BLaER1 (cell line): ENCODE measurements around the gene AFG3L2.
A peak's percentile ranks its signal among the peaks of the same experiment; 100 is the strongest.

ENCODE experiments used
- H3K27ac ChIP-seq: shearing (Covaris generic); formaldehyde crosslinking; 2 replicates; pipeline ENCODE4 v1.8.1; 2022
- H3K27me3 ChIP-seq: shearing (Covaris generic); formaldehyde crosslinking; 2 replicates; pipeline ENCODE4 v1.8.1; 2022
- H3K36me3 ChIP-seq: shearing (Covaris generic); formaldehyde crosslinking; 2 replicates; pipeline ENCODE4 v1.8.1; 2022
- H3K4me1 ChIP-seq: shearing (Covaris generic); formaldehyde crosslinking; 2 replicates; pipeline ENCODE4 v1.8.1; 2022
- H3K4me2 ChIP-seq: shearing (Covaris generic); formaldehyde crosslinking; 2 replicates; pipeline ENCODE4 v1.8.1; 2022
- H3K4me3 ChIP-seq: shearing (Covaris generic); formaldehyde crosslinking; 2 replicates; pipeline ENCODE4 v1.8.1; 2022
- H3K9ac ChIP-seq: shearing (Covaris generic); formaldehyde crosslinking; 2 replicates; pipeline ENCODE4 v1.8.1; 2022
- H3K9me3 ChIP-seq: shearing (Covaris generic); formaldehyde crosslinking; 2 replicates; pipeline ENCODE4 v1.8.1; 2022
- H4K20me1 ChIP-seq: shearing (Covaris generic); formaldehyde crosslinking; 2 replicates; pipeline ENCODE4 v1.8.1; 2022
- Cebpa-rat ChIP-seq: shearing (Covaris generic); IDR thresholded peaks from 2 replicates; pipeline ENCODE4 v1.8.1; 2022

Gene AFG3L2

DNA sequence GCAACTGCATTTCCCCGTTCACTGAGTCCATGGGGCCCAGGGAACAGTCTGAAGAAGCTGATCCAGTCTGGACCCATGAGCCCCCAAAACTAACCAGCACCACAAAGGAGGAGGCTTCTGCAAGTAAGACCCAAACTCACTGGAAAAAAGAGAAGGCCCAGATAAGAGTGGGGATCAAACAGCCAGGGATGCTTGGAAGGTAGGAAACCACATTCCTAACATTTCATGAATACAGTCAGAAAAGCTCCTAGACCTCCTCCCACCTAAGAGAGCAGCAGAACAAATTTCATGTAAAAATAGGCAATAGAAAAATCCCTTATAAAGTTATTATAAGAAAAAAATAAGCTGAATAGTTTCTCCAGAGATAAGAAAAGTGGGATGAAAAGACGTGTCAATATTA, 38.6 kb downstream of the AFG3L2 start:
- H3K9me3 ChIP-seq = no peaks in the 10 kb centered on the region
- no peak overlapping the region for H3K27ac ChIP-seq
- no peaks in the 10 kb centered on the region for H3K27me3 ChIP-seq
- H4K20me1 ChIP-seq = 0 out of 2 replicates have a peak, but pooled peaks cover 19% of the 10 kb centered on the region
- H3K9ac ChIP-seq = no peak overlapping the region
- H3K4me1 ChIP-seq = no peaks in the 10 kb centered on the region
- TF ChIP-seq Cebpa-rat = no peak
- H3K4me2 ChIP-seq = no peak overlapping the region
- H3K36me3 ChIP-seq = peaks cover 98% of the 10 kb centered on the region
- H3K4me3 ChIP-seq = no peak overlapping the region

DNA sequence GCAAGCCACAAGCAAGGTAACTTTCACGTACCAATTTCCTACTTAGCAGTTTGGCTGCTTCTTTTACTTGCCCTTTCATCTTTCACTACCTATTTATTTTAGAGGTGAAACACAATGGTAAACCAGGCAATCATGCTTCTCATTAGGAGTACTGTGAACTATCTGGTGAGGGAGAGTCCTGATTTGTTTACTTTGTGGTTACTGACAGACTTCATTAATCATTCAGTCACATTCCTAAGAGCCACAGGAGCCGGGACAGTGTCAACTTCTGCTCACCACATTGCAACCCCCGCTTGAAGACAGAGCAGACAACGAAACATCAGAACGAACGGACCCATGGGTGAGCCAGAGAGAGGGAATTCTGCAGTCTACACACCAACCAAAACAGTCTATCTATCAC, 40.1 kb downstream of the AFG3L2 start:
- no peaks in the 10 kb centered on the region for H3K4me1 ChIP-seq
- H3K27ac ChIP-seq = no peak overlapping the region
- H3K4me2 ChIP-seq = no peak overlapping the region

DNA sequence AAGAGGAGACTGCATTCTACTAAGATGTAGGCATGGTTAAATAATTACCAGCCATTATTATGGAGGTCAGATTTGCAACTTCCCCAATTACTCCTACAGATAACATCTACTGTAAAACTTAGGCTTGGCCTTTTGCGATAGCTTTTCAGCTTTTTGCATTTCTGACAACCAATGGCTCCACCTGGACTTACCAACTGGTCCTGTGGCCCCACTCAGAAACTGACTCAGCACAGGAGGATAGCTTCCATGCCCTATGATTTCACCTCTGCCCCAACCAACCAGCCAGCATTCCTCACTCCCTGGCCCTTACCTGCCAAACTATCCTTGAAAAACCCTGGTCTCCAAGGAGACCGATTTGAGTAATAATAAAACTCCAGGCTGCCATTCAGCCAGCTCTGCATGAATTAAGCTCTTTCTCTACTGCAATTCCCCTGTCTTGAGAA, 40.8 kb downstream of the AFG3L2 start:
- H3K4me1 ChIP-seq = no peaks in the 10 kb centered on the region
- H4K20me1 ChIP-seq = peaks cover 21% of the 10 kb centered on the region; the same call in 1 of the 2 replicates
- no peak overlapping the region for H3K4me2 ChIP-seq
- no peaks in the 10 kb centered on the region for H3K9me3 ChIP-seq
- H3K4me3 ChIP-seq = no peak overlapping the region
- no peak overlapping the region for H3K27ac ChIP-seq
- H3K36me3 ChIP-seq = peaks cover 87% of the 10 kb centered on the region
- no peak overlapping the region for H3K9ac ChIP-seq
- TF ChIP-seq Cebpa-rat = no peak
- H3K27me3 ChIP-seq = no peaks in the 10 kb centered on the region

More for the DNA sequence above, 40.1 kb downstream of the AFG3L2 start:
- no peak overlapping the region for H3K9ac ChIP-seq
- no peak for TF ChIP-seq Cebpa-rat
- H3K9me3 ChIP-seq = no peaks in the 10 kb centered on the region
- H4K20me1 ChIP-seq = 0 out of 2 replicates have a peak, but pooled peaks cover 19% of the 10 kb centered on the region
- H3K27me3 ChIP-seq = no peaks in the 10 kb centered on the region
- H3K4me3 ChIP-seq = no peak overlapping the region
- H3K36me3 ChIP-seq = peaks cover 89% of the 10 kb centered on the region

DNA sequence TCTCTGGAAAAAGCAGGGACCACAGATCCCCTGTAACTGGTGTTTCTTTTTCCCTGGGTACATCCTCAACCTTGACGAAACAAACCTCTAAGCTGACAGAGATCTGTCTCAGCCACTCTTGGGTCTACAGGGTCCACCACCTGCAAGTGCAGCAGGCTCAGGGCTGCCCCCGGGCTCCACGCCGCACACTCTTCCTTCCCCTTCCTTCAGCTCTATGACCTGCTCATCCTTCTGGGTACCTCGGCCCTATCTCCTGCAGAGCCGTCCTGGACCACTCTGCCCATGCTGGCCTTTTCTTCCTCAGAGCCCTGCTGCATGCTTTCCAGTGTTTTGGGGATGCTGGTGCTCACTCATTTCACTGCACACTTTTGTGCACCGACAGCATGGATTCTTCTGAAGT, 41.5 kb downstream of the AFG3L2 start:
- no peak overlapping the region for H3K27ac ChIP-seq
- no peak for TF ChIP-seq Cebpa-rat
- no peak overlapping the region for H3K4me2 ChIP-seq
- H3K9ac ChIP-seq = no peak overlapping the region
- H4K20me1 ChIP-seq = peaks cover 27% of the 10 kb centered on the region; the same call in 1 of the 2 replicates
- H3K27me3 ChIP-seq = no peaks in the 10 kb centered on the region
- H3K4me3 ChIP-seq = no peak overlapping the region
- H3K36me3 ChIP-seq = peaks cover 87% of the 10 kb centered on the region
- no peaks in the 10 kb centered on the region for H3K9me3 ChIP-seq
- H3K4me1 ChIP-seq = no peaks in the 10 kb centered on the region

DNA sequence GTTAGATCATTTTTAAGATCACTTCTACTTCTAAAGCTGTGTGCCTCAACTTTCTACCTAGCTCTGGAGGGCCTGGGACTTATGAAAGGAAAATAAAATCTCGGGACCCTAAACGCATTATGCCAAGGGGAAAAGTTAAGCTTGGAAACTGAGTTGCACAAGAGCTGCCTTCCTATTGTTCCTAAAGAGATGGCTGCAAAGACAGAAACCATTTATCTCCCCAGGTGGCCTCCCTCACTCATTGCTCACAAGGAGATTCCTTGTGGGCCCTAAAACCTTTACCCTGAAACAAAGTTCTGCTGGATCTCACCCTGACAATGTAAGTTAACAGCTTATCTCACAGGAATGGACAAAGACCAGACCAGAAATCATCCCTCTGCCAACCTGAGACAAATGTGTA, 42.2 kb downstream of the AFG3L2 start:
- H3K36me3 ChIP-seq = peaks cover 87% of the 10 kb centered on the region
- no peak overlapping the region for H3K9ac ChIP-seq
- H3K27me3 ChIP-seq = no peaks in the 10 kb centered on the region

DNA sequence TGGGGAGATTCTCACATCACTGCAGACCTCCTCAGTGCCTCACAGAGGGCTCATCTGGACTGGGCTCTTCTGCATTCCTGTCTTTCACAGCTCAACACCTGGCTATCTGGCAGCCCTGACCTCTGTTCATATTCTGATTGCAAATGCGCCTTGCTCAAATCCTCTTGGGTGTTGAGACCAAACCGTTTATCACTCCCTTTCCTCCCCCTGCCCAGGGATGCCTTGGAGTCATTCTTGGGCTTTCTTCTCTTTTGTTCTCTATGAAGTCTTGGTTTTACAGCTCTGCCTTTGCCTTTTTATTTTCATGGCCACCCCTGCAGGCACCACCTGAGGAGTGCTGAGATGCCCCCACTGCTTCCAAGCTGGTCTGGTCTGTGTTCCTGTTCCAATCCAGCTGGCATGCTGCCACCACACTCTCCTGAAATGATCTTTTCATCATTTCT, 42.6 kb downstream of the AFG3L2 start:
- Histone ChIP-seq H3K9me3 (no peaks in the 10 kb centered on the region), H3K4me2 (no peak overlapping the region), H3K36me3 (peaks cover 88% of the 10 kb centered on the region), H3K4me1 (no peaks in the 10 kb centered on the region), H3K27ac (no peak overlapping the region), H4K20me1 (peaks cover 38% of the 10 kb centered on the region; the same call in 1 of the 2 replicates), H3K4me3 (no peak overlapping the region), H3K9ac (no peak overlapping the region), H3K27me3 (no peaks in the 10 kb centered on the region)
- TF ChIP-seq Cebpa-rat = no peak

More for the DNA sequence above, 42.2 kb downstream of the AFG3L2 start:
- no peak overlapping the region for H3K4me3 ChIP-seq
- no peaks in the 10 kb centered on the region for H3K4me1 ChIP-seq
- TF ChIP-seq Cebpa-rat = no peak
- H3K27ac ChIP-seq = no peak overlapping the region
- H3K4me2 ChIP-seq = no peak overlapping the region
- H3K9me3 ChIP-seq = no peaks in the 10 kb centered on the region
- H4K20me1 ChIP-seq = peaks cover 33% of the 10 kb centered on the region; the same call in 1 of the 2 replicates

DNA sequence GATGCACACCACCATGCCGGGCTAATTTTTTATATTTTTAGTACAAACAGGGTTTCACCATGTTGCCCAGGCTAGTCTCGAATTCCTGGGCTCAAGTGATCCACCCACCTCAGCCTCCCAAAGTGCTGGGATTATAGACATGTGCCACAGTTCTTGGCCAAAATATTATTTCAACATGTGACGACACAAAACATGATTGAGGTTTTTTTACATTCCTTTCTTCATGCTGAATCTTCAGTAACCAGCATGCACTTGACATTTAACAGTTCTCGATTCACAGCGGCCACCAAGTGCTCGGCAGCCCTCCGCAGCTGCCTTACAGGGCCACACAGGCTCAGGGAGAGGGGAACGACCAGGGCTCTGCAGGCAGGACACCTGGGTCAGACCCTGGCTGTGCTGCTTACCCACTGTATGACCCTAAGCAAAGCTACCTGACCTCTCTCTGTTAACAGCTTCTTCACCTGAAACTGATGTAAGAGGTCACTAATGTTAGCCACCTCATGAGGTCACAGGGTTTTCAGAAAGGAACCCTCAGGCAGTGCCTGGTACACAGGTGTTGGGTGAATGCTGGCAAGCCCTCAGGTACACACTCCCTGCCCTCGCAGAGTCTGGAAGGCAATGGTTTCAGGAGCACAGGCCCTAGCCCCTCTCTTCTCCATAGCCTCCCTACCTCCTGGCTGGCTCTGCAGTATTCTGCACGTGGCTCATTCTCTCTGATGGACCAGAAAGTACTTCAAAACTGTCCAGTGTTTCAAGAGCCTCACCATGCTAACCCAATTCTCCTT, 43.3 kb downstream of the AFG3L2 start:
- Histone ChIP-seq H3K9ac (no peak overlapping the region), H4K20me1 (peaks cover 44% of the 10 kb centered on the region; the same call in 1 of the 2 replicates), H3K4me2 (no peak overlapping the region), H3K27me3 (no peaks in the 10 kb centered on the region), H3K9me3 (no peaks in the 10 kb centered on the region), H3K27ac (no peak overlapping the region), H3K4me3 (no peak overlapping the region), H3K36me3 (peaks cover 87% of the 10 kb centered on the region), H3K4me1 (no peaks in the 10 kb centered on the region)
- no peak for TF ChIP-seq Cebpa-rat

DNA sequence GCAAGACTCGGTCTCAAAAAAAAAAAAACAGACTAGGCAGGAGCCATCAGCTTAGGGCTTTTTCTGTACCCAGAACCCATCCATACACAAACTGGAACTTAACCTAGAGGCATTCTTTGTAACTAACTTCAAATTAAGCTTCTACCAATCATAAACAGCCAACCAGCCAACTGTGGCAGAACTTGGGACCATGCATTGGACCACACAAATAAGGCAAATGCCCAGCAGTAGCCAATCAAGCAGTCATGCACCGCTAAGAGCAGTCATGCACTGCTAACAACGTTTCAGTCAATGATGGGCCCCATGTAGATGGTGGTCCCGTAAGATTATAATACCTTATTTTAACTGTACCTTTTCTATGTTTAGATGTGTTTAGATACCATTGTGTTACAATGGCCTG, 46.3 kb downstream of the AFG3L2 start:
- Histone ChIP-seq H3K27me3 (no peaks in the 10 kb centered on the region), H3K4me2 (no peak overlapping the region), H3K4me3 (no peak overlapping the region), H4K20me1 (peaks cover 72% of the 10 kb centered on the region), H3K27ac (no peak overlapping the region), H3K36me3 (peaks cover 87% of the 10 kb centered on the region), H3K9ac (no peak overlapping the region), H3K9me3 (no peaks in the 10 kb centered on the region), H3K4me1 (peaks cover 15% of the 10 kb centered on the region)
- no peak for TF ChIP-seq Cebpa-rat

DNA sequence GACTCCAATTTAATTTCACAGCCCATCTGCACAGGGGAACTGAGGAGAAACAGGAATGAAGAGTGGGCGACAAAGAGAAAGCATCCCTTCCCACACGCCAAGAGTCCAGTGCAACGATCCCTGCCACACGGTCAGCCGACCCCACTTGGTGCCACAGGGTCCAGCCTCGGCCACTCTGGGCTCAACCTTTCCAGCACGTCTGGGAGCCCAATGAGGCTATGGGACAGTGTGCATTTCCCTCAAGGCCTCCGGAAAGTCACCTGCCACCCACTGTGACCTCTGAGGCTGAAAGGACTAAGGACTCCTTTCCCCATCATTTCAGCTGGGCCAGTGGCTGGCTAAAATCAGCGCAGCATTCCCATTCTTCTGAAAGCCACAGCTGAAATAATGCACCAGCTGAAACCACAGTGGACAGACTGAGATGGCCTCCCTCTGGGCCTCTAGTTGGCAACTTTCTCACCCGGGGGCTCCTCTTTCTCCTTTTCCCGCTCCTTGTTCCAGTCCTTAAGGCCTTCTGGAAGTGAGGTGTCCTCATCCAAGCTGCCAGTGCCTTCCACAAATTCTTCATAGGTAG, 47.8 kb downstream of the AFG3L2 start:
- peaks cover 87% of the 10 kb centered on the region for H3K36me3 ChIP-seq
- peaks cover 15% of the 10 kb centered on the region for H3K4me1 ChIP-seq
- H3K9me3 ChIP-seq = no peaks in the 10 kb centered on the region
- H3K4me3 ChIP-seq = no peak overlapping the region
- H3K9ac ChIP-seq = no peak overlapping the region
- H4K20me1 ChIP-seq = peaks cover 76% of the 10 kb centered on the region
- no peak for TF ChIP-seq Cebpa-rat
- H3K27me3 ChIP-seq = no peaks in the 10 kb centered on the region
- H3K27ac ChIP-seq = no peak overlapping the region
- H3K4me2 ChIP-seq = no peak overlapping the region

DNA sequence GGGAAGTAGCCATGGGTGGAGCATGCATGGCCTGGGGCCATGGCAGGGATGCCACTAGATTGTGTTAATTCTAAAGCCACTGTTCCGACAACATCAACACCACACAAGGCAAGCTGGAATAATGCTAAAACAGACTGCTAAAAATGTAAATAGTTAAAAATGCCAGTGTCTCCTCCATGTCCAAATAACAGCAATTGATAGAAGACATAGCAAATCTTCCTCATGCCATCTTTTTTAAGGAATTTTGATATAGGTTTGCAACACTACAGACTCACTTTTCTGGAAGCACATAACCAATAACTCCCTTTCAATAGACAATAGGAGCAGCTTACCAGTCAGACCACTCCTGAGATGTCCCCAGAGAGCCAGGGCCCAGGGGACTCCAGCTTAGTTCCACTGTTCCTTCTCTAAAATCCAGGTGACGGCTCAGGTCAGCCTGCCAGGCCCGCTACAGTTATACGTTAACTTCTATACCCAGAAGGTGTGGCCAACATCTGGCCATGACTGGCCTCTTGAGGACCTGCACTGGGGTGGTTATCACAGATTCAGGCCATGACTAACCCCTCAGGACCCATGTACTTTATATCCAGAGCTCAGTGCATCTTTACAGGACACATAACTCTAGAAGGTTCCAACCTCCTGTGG, 48.7 kb downstream of the AFG3L2 start:
- Histone ChIP-seq H3K9me3 (no peaks in the 10 kb centered on the region), H3K9ac (no peak overlapping the region), H3K4me1 (peaks cover 15% of the 10 kb centered on the region), H3K27me3 (no peaks in the 10 kb centered on the region), H3K27ac (no peak overlapping the region), H4K20me1 (peaks cover 68% of the 10 kb centered on the region), H3K36me3 (peaks cover 87% of the 10 kb centered on the region), H3K4me3 (no peak overlapping the region), H3K4me2 (peak overlapping the region; percentile 13; the same call in 1 of the 2 replicates)
- TF ChIP-seq Cebpa-rat = no peak
